GM12872 (cell line): ENCODE results near the gene DIS3L2.

Experiments used
- TF ChIP-seq, protein P1 (sequence below): IDR thresholded peaks from 3 replicates; pipeline ENCODE4 v1.5.1; 2011; ENCODE audit warnings: low read depth, mild to moderate bottlenecking, low read length, moderate library complexity; ENCODE audit not compliant: insufficient read depth

Gene DIS3L2

DNA sequence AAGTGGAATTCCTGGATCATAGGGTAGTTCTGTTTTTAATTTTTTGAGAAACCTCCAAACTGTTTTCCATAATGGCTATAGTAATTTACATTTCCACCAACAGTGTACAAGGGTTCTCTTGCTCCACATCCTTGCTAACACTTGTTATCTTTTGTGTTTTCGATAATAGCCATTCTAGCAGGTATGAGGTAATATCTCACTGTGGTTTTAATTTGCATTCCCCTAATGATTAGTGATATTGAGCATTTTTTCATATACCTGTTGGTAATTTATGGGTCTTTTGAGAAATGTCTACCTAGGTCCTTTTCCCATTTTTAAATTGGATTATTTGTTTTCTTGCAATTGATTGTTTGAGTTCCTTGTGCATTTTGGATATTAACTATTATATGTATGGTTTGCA is 39.6 kb downstream of the DIS3L2 start:
- TF ChIP-seq, protein P1, sequence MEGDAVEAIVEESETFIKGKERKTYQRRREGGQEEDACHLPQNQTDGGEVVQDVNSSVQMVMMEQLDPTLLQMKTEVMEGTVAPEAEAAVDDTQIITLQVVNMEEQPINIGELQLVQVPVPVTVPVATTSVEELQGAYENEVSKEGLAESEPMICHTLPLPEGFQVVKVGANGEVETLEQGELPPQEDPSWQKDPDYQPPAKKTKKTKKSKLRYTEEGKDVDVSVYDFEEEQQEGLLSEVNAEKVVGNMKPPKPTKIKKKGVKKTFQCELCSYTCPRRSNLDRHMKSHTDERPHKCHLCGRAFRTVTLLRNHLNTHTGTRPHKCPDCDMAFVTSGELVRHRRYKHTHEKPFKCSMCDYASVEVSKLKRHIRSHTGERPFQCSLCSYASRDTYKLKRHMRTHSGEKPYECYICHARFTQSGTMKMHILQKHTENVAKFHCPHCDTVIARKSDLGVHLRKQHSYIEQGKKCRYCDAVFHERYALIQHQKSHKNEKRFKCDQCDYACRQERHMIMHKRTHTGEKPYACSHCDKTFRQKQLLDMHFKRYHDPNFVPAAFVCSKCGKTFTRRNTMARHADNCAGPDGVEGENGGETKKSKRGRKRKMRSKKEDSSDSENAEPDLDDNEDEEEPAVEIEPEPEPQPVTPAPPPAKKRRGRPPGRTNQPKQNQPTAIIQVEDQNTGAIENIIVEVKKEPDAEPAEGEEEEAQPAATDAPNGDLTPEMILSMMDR, result no peak

DNA sequence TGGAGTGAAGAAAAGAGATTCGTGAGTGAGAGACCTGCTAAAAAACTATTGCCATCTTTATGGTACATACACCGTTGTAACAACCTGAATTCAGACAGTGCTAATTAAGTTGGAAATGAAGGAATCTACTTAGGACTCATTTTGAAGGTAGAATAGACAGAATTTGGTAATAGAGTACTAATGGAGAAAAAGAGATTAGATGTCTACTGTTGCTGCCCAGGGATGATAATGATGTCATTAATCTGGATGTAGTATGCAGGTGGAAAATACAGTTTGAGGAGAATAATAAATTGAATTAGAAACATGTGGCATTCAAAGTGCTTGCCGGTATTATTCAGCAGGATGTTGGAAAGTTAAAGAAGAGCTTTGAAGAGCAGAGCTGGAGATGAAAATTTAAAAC is 44.7 kb downstream of the DIS3L2 start:
- TF ChIP-seq, protein P1, result no peak

DNA sequence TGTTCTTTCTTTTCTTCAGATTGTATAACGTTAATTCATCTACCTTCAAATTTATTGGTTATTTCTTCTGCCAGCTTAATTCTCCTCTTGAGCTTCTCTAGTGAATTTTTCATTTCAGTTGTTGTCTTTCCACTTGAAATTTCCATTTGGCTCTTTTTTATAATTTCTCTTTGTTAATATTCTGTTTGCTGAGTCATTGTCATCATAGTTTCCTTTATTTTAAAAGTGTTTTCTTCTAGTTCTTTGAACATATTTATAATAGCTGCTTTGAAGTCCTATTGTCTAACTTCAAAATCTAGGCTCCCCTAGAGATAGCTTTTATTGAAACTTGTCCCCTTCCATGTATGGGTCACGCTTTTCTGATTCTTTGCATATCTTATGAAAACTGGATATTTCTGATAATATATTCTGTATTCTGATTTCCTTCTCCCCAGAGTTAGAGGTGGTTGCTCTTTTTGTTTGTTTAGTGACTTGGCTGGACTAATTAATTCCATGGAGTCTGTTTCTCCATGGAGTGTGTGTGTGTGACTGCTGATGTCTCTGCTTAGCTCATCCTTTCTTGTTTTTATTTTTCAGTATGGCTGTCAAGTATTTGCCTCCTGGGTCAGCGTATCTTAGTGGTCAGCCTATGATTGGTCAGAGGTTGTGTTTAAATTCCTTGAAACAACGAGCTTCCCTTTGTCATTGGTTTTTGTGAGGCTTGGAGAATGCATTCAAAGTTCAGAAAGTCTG is 47.6 kb downstream of the DIS3L2 start:
- TF ChIP-seq, protein P1, result no peak

DNA sequence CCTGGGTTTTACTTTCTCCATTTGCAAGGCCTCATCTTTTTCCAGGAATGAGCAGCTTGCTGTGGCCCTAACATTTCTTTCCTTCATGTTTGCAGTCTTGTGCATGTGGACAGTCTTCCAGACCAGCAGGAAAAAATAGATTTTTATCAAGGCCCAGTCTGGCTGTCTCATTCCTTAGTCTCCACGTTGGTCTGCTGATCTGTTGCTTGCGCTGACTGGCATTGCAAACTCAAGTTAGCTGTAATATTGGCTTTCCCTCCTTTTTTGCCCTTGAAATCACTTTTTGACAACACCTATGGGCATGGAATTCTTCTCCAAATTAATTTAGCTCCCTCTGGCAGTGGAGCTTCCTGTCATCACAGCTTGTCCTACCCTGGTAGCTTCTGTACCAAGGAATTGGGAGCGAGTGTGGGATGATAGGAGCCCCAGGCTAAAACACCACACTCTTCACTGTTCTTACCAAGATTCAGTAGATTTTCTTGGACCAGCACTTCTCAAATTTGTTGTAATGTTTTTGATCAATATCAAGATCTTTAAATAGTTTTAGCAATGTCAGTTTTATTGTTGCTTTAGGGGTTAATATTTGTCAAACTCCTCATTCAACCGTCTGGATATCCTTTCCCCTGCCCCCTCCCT is 48.2 kb downstream of the DIS3L2 start:
- TF ChIP-seq, protein P1, result no peak

DNA sequence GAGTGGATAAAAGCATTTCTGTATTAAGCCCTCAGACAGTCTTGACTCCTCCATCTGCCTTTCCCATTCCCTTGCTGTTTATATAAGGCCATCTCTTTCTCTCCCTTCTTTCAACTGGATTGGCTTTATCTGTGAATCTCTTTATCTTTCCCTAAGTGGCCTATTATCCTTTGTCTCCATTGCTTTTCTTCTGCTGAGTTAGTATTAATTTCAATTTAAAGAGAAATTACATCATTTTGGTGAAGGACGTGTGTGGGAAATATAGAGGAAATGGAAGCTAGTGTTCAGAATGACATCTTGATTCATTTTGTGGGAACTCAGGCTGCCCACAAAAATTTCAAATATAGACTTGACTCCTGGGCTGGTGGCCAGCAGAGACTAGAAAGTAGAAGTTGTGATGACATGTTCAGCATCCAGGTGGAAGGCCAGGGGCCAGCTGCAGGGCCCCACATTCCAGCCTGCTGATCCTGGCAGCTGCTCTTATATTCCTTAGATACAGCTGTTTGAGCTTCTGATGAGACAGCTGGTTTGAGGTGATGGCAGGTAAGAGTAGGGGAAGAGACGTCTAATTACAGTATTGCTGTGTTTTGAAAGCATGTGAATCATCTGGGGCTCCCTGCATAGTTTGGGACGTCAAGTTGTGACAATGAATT is 52.3 kb downstream of the DIS3L2 start:
- TF ChIP-seq, protein P1, result no peak

DNA sequence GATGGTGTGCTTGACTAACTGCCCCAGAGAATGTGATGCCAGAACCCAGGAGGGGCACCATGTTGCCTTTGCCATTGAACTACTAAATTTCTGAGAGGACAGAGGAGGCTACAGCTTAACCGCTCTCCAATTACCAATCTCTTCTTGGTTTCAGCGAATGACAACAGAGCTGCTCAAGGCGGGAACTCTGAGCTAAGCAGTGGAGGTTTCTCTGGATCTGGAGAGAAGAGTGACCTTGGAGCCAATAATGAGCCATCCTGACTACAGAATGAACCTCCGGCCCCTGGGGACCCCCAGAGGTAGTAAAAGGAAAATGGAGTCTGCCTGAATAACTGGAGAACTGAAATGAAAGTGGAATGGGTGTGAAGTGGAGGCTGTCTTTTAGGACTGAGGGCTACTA is 53.2 kb downstream of the DIS3L2 start:
- TF ChIP-seq, protein P1, result no peak

DNA sequence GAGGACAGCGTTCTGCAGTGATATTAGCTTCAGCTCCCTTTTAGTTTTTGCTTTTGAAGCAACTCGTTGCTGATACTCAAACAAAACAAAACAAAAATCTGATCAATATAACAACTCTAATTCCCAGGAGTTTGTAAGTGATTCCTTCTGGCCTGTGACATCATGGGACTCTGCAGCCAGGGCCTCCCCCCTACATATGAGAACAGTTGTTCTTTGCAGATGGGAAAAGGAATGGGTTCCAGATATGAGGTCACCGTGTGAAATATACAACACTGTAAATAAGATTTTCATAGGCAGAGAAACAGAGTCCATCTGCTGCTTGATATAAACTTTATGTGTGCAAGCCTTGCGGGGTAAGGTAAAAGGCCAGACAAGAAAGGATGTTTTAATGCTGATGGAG is 56.7 kb downstream of the DIS3L2 start:
- TF ChIP-seq, protein P1, result no peak
